Cardiac muscle cell (in vitro differentiated cells and primary cell): Measurements from ENCODE around the gene TRAF2. TPM values are rescaled to one million over a fixed set of nuclear protein-coding genes. Genes with fewer than 3 reads are reported as not detected.

ENCODE experiments used
- DNase-seq, 2 donors: peaks; one replicate each; pipeline versions ENCODE4 v3.0.0 to v3.0.0-alpha.2; 2010 to 2017; ENCODE audit warnings: low read depth in 1 of 2, low spot score in 1 of 2
- H3K27ac ChIP-seq: fragments of 200-600 bp; sonication (generic); 2 replicates; pipeline ENCODE4 v1.5.1; 2016
- H3K27me3 ChIP-seq: fragments of 200-600 bp; sonication (generic); 2 replicates; pipeline ENCODE4 v1.6.0; 2016; ENCODE audit warnings: control low read depth
- H3K36me3 ChIP-seq: fragments of 200-600 bp; sonication (generic); 2 replicates; pipeline ENCODE4 v1.5.1; 2016; ENCODE audit warnings: control low read depth
- H3K4me1 ChIP-seq: fragments of 200-600 bp; sonication (generic); 2 replicates; pipeline ENCODE4 v1.8.1; 2017; ENCODE audit warnings: low read depth, mild to moderate bottlenecking, mixed run types
- H3K4me3 ChIP-seq: fragments of 200-600 bp; sonication (generic); 2 replicates; pipeline ENCODE4 v1.5.1; 2016; ENCODE audit warnings: mild to moderate bottlenecking
- H3K9me3 ChIP-seq: fragments of 200-600 bp; sonication (generic); 2 replicates; pipeline ENCODE4 v1.5.1; 2017; ENCODE audit warnings: low read depth, mild to moderate bottlenecking, control low read depth
- polyA plus RNA-seq: library from polyadenylated mRNA; unstranded; fragments of >200 nt; fragmentation: Nextera tagmentation; extraction: Ambion mirVana; gene quantifications from 2 replicates; pipeline ENCODE4 v1.2.1, GENCODE V29; 2016
- total RNA-seq: library from RNA; depleted of rRNA; stranded (reverse); fragments of >200 nt; gene quantifications from 2 replicates; pipeline ENCODE4 v1.2.3, GENCODE V29; 2016
- TF ChIP-seq, protein P1 (sequence below): IDR thresholded peaks from 2 replicates; pipeline ENCODE4 v1.5.1; 2012; ENCODE audit warnings: low read depth, mild to moderate bottlenecking, low read length

The TRAF2 gene
- total and polyA plus RNA-seq, 2 experiments from 2014 or later: 25.6 to 37.2 TPM

DNA sequence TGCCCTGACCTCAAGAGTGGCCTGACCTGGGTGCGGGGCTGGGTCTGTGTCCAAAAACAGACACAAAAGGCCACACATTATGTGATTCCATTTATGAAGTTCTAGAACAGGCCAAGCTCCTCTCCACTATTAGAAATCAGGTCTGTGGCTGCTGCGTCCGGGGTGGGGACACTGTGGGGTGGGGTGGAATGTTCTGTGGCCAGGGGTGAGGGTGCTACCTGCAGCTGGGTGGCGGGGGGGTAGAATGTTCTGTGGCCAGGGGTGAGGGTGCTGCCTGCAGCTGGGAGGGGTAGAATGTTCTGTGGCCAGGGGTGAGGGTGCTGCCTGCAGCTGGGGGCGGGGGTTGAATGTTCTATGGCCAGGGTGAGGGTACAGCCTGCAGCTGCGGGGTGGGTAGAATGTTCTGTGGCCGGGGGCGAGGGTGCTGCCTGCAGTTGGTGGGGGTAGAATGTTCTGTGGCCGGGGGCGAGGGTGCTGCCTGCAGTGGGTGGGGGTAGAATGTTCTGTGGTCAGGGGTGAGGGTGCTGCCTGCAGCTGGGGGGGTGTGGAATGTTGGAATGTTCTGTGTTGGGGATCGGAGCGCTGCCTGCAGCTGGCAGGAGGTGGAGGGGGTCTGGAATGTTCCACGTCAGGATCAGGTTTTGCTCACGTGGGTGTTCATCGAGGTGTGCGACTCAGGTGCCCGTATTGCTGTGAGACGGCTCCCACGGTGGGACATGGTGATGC, 74.1 kb downstream of the TRAF2 start:
- Histone ChIP-seq H3K36me3 (no peaks in the 10 kb centered on the region), H3K4me3 (no peak overlapping the region), H3K27ac (no peak overlapping the region), H3K27me3 (no peaks in the 10 kb centered on the region), H3K4me1 (no peaks in the 10 kb centered on the region), H3K9me3 (no peaks in the 10 kb centered on the region)
- DNase-seq: no peak
- TF ChIP-seq, protein P1, sequence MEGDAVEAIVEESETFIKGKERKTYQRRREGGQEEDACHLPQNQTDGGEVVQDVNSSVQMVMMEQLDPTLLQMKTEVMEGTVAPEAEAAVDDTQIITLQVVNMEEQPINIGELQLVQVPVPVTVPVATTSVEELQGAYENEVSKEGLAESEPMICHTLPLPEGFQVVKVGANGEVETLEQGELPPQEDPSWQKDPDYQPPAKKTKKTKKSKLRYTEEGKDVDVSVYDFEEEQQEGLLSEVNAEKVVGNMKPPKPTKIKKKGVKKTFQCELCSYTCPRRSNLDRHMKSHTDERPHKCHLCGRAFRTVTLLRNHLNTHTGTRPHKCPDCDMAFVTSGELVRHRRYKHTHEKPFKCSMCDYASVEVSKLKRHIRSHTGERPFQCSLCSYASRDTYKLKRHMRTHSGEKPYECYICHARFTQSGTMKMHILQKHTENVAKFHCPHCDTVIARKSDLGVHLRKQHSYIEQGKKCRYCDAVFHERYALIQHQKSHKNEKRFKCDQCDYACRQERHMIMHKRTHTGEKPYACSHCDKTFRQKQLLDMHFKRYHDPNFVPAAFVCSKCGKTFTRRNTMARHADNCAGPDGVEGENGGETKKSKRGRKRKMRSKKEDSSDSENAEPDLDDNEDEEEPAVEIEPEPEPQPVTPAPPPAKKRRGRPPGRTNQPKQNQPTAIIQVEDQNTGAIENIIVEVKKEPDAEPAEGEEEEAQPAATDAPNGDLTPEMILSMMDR: no peak

DNA sequence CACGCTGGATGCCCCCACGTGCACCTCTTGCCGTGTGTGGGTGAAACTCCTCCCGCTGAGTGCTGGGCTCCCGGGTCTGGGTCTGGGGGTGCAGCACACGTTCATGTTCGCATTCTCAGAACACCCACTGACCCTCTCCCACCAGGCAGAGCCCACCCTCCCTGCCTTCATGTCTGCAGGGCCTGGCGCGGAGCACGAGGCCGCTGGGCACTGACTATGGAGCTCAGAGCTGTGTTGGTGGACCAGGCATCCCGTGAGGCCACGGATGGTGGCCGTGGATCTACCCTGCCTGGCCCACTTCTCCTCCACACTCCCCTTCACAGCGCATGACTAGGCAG, 74.6 kb downstream of the TRAF2 start:
- Histone ChIP-seq H3K4me1 (no peaks in the 10 kb centered on the region), H3K9me3 (no peaks in the 10 kb centered on the region), H3K36me3 (no peaks in the 10 kb centered on the region), H3K4me3 (no peak overlapping the region), H3K27ac (no peak overlapping the region), H3K27me3 (no peaks in the 10 kb centered on the region)
- DNase-seq: no peak
- TF ChIP-seq, protein P1: no peak

GRCh38 chr9:136961279-136962065, 75.2 kb downstream of the TRAF2 start:
- peaks cover 4% of the 10 kb centered on the region for H3K4me1 ChIP-seq
- no peak overlapping the region for H3K4me3 ChIP-seq
- H3K27me3 ChIP-seq: no peaks in the 10 kb centered on the region
- TF ChIP-seq, protein P1: no peak
- DNase-seq: peak in 1 of 2 donors; percentile 26
- H3K36me3 ChIP-seq: no peaks in the 10 kb centered on the region
- no peaks in the 10 kb centered on the region for H3K9me3 ChIP-seq
- H3K27ac ChIP-seq: no peak overlapping the region

GRCh38 chr9:136962163-136962562, 75.8 kb downstream of the TRAF2 start:
- peaks cover 4% of the 10 kb centered on the region for H3K4me1 ChIP-seq
- H3K27ac ChIP-seq: no peak overlapping the region
- H3K9me3 ChIP-seq: no peaks in the 10 kb centered on the region
- H3K4me3 ChIP-seq: no peak overlapping the region
- no peak for DNase-seq
- no peaks in the 10 kb centered on the region for H3K36me3 ChIP-seq
- TF ChIP-seq, protein P1: no peak
- H3K27me3 ChIP-seq: no peaks in the 10 kb centered on the region

DNA sequence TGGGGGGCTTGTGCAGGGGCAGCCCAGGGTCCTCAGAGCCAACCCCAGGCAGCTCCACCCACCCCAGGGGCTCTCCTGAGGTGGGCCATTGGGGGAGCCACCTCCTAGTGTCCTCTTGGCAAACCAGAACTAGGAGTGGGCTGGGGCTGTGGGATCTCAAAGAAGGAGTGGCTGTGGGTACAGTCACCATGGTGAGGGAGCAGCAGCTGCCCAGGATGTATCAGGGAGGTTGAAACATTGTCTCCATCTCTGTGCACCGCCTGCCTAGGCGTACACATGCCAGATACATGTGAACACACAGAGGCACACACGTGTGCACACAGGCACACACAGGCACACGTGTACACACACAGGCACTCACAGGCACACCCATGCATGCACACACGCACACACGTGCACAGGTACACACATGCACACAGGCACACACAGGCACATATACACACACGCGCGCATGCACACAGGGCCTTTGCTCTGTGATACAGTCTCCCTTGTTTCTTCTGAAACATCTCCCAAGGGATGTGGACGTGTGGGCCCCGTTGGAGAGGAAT, 76.5 kb downstream of the TRAF2 start:
- no peak overlapping the region for H3K4me3 ChIP-seq
- H3K36me3 ChIP-seq: no peaks in the 10 kb centered on the region
- H3K9me3 ChIP-seq: no peaks in the 10 kb centered on the region
- TF ChIP-seq, protein P1: no peak
- H3K4me1 ChIP-seq: peaks cover 4% of the 10 kb centered on the region
- no peak overlapping the region for H3K27ac ChIP-seq
- DNase-seq: no peak
- no peaks in the 10 kb centered on the region for H3K27me3 ChIP-seq
